Fibroblast of lung (primary cell): Measurements from ENCODE around the gene MTA1. TPM values are rescaled to one million over a fixed set of nuclear protein-coding genes. Genes with fewer than 3 reads are reported as not detected.

Experiments
- DNase-seq, 2 donors: peaks; one replicate each; pipeline versions ENCODE4 v3.0.0 to v3.0.0-alpha.2; 2010; ENCODE audit warnings: low read depth in 2 of 2
- H2AFZ ChIP-seq: 2 replicates; pipeline ENCODE4 v1.5.1; 2012; ENCODE audit warnings: low read length, control low read depth, inconsistent platforms
- H3K27ac ChIP-seq: 2 replicates; pipeline ENCODE4 v1.5.1; 2011; ENCODE audit warnings: low read length, control low read depth; ENCODE audit not compliant: insufficient read depth
- H3K27me3 ChIP-seq: 2 replicates; pipeline ENCODE4 v1.5.1; 2011; ENCODE audit warnings: mild to moderate bottlenecking, low read length; ENCODE audit not compliant: control insufficient read depth, insufficient read depth
- H3K36me3 ChIP-seq: 2 replicates; pipeline ENCODE4 v1.5.1; 2011; ENCODE audit warnings: low read length; ENCODE audit not compliant: control insufficient read depth, insufficient read depth
- H3K4me1 ChIP-seq: 2 replicates; pipeline ENCODE4 v1.5.1; 2011; ENCODE audit warnings: low read length; ENCODE audit not compliant: control insufficient read depth, insufficient read depth; ENCODE audit errors: extremely low read depth
- H3K4me2 ChIP-seq: 2 replicates; pipeline ENCODE4 v1.5.1; 2011; ENCODE audit warnings: low read length, control low read depth; ENCODE audit not compliant: insufficient read depth; ENCODE audit errors: extremely low read depth
- H3K4me3 ChIP-seq, 4 experiments: fragments of 200-600 bp in 1 of 4; sonication (generic) in 1 of 4; replicated peaks in 1 of 4; 2 replicates each; pipeline ENCODE4 v1.5.1; 2011 to 2016; ENCODE audit warnings: low read length in 4 of 4, low read depth in 3 of 4, mild to moderate bottlenecking in 3 of 4, control low read depth in 2 of 4, inconsistent platforms in 1 of 4, mixed read lengths in 1 of 4; ENCODE audit not compliant: insufficient read depth in 1 of 4; ENCODE audit errors: control extremely low read depth in 1 of 4
- H3K79me2 ChIP-seq: 2 replicates; pipeline ENCODE4 v1.5.1; 2012; ENCODE audit warnings: mild to moderate bottlenecking, low read length, inconsistent platforms; ENCODE audit not compliant: control insufficient read depth, insufficient read depth
- H3K9ac ChIP-seq: 2 replicates; pipeline ENCODE4 v1.5.1; 2011; ENCODE audit warnings: mild to moderate bottlenecking, low read length, control low read depth; ENCODE audit not compliant: insufficient read depth
- H3K9me3 ChIP-seq: 2 replicates; pipeline ENCODE4 v1.5.1; 2012; ENCODE audit warnings: low read depth, low read length; ENCODE audit not compliant: control insufficient read depth, insufficient read depth
- H4K20me1 ChIP-seq: 2 replicates; pipeline ENCODE4 v1.5.1; 2011; ENCODE audit warnings: low read length; ENCODE audit not compliant: control insufficient read depth, insufficient read depth; ENCODE audit errors: extremely low read depth
- CTCF ChIP-seq, 2 donors: IDR thresholded peaks in 1 of 2; conservative IDR thresholded peaks in 1 of 2; 1 replicate in 1 of 2; 2 replicates in 1 of 2; pipeline ENCODE4 v1.5.1; 2011 to 2012; ENCODE audit warnings: low read length in 2 of 2, control low read depth in 1 of 2, inconsistent platforms in 1 of 2, low read depth in 1 of 2, mild to moderate bottlenecking in 1 of 2
- EZH2 ChIP-seq: IDR thresholded peaks from 2 replicates; pipeline ENCODE4 v1.5.1; 2012; ENCODE audit warnings: low read length, control low read depth, mild to moderate bottlenecking; ENCODE audit errors: missing control alignments
- polyA plus RNA-seq, 2 donors: library from polyadenylated mRNA; depleted of rRNA in 1 of 2; stranded (reverse) in 1 of 2; unstranded in 1 of 2; fragments of >200 nt; gene quantifications; 2 replicates each; pipeline ENCODE4 v1.2.1, GENCODE V29; 2011 to 2012; ENCODE audit warnings: missing spikeins in 1 of 2
- total RNA-seq: library from RNA; depleted of rRNA; stranded (reverse); fragments of >200 nt; gene quantifications from 2 replicates; pipeline ENCODE4 v1.2.1, GENCODE V29; 2014

Gene MTA1
- total and polyA plus RNA-seq, 2 donors (not counting 1 experiment from before 2014, with no cell fraction given): 28.6 to 29.7 TPM

- H3K4me1 ChIP-seq: no peaks in the 10 kb centered on the region
- no peak overlapping the region for H3K9ac ChIP-seq
- H3K36me3 ChIP-seq: peaks cover 2% of the 10 kb centered on the region
- no peak overlapping the region for H2AFZ ChIP-seq
- H3K4me3 ChIP-seq: no peak overlapping the region
- H3K27me3 ChIP-seq: no peaks in the 10 kb centered on the region
- no peaks in the 10 kb centered on the region for H4K20me1 ChIP-seq
- no peak overlapping the region for H3K4me2 ChIP-seq
- no peak for TF ChIP-seq EZH2
- TF ChIP-seq CTCF (conservative IDR thresholded peaks at IDR 0.05 in 1 of 2, IDR thresholded peaks at IDR 0.05 in 1 of 2; ENCODE audit: low read depth in 1 of 2, low read length in 2 of 2): no peak
- no peaks in the 10 kb centered on the region for H3K79me2 ChIP-seq
- no peak overlapping the region for H3K27ac ChIP-seq
- no peaks in the 10 kb centered on the region for H3K9me3 ChIP-seq
- DNase-seq: no peak
These were observed 42.8 kb upstream of the MTA1 start for GRCh38 chr14:105376521-105377440.

GRCh38 chr14:105377555-105378182, 42.0 kb upstream of the MTA1 start:
- Histone ChIP-seq H3K9ac (no peak overlapping the region), H2AFZ (no peak overlapping the region), H3K36me3 (peaks cover 2% of the 10 kb centered on the region), H3K9me3 (no peaks in the 10 kb centered on the region), H3K4me3 (no peak overlapping the region), H4K20me1 (no peaks in the 10 kb centered on the region), H3K4me1 (no peaks in the 10 kb centered on the region), H3K79me2 (no peaks in the 10 kb centered on the region), H3K4me2 (no peak overlapping the region), H3K27me3 (no peaks in the 10 kb centered on the region), H3K27ac (no peak overlapping the region)
- TF ChIP-seq CTCF (conservative IDR thresholded peaks at IDR 0.05 in 1 of 2, IDR thresholded peaks at IDR 0.05 in 1 of 2; ENCODE audit: low read depth in 1 of 2, low read length in 2 of 2) (no peak), EZH2 (no peak)
- DNase-seq: no peak

- Histone ChIP-seq H3K9ac (no peak overlapping the region), H2AFZ (no peak overlapping the region), H3K4me2 (no peak overlapping the region), H3K9me3 (no peaks in the 10 kb centered on the region), H3K27me3 (no peaks in the 10 kb centered on the region), H4K20me1 (no peaks in the 10 kb centered on the region), H3K4me1 (no peaks in the 10 kb centered on the region), H3K79me2 (no peaks in the 10 kb centered on the region), H3K27ac (no peak overlapping the region), H3K36me3 (peaks cover 3% of the 10 kb centered on the region), H3K4me3 (no peak overlapping the region)
- no peak for DNase-seq
- no peak for TF ChIP-seq EZH2
- TF ChIP-seq CTCF (conservative IDR thresholded peaks at IDR 0.05 in 1 of 2, IDR thresholded peaks at IDR 0.05 in 1 of 2; ENCODE audit: low read depth in 1 of 2, low read length in 2 of 2): no peak
These were observed 41.4 kb upstream of the MTA1 start for GRCh38 chr14:105378199-105378598.
